Activated B cell treated with CpG ODN at 0.5 μM for 24 hours (primary cell): ENCODE data around the gene EEFSEC. TPM values are rescaled to one million over a fixed set of nuclear protein-coding genes. Genes with fewer than 3 reads are reported as not detected.

ENCODE experiments used
- ATAC-seq: fragments of 200-7000 bp; cut with Tn5 transposase; one replicate; pipeline ENCODE4 v1.10.0; 2021; ENCODE audit warnings: low read depth, mild to moderate bottlenecking, moderate library complexity
- CTCF ChIA-PET: fragments of 350-600 bp; sonication (Branson Sonifier 250); formaldehyde crosslinking; loops from one replicate; lab custom pipeline; 2021; ENCODE audit warnings: antibody characterized with exemption; lab: Charles Lee
- POLR2A ChIA-PET: fragments of 350-600 bp; sonication (Branson Sonifier 250); formaldehyde crosslinking; loops from one replicate; lab custom pipeline; 2021; ENCODE audit warnings: antibody characterized with exemption; lab: Charles Lee
- DNase-seq: peaks from one replicate; pipeline ENCODE4 v3.0.0; 2022
- H3K27ac Mint-ChIP-seq: one replicate; pipeline ENCODE4 v1.8.0; 2020; ENCODE audit warnings: mixed read lengths
- H3K27me3 Mint-ChIP-seq: one replicate; pipeline ENCODE4 v1.8.0; 2021; ENCODE audit warnings: mixed read lengths
- H3K36me3 Mint-ChIP-seq: one replicate; pipeline ENCODE4 v1.8.0; 2021; ENCODE audit warnings: low read depth, mixed read lengths
- H3K4me1 Mint-ChIP-seq: one replicate; pipeline ENCODE4 v1.8.0; 2021; ENCODE audit warnings: mixed read lengths
- H3K4me3 Mint-ChIP-seq: one replicate; pipeline ENCODE4 v1.8.0; 2020; ENCODE audit warnings: mild to moderate bottlenecking, mixed read lengths
- H3K9me3 Mint-ChIP-seq: one replicate; pipeline ENCODE4 v1.8.0; 2020; ENCODE audit warnings: mixed read lengths
- intact Hi-C: fragments of 100-400 bp; cut with micrococcal nuclease; formaldehyde crosslinking; loops from one replicate; pipeline ENCODE4 v1.15.1; 2024
- total RNA-seq: library from RNA; stranded (reverse); gene quantifications from 2 replicates; pipeline ENCODE4 v1.2.3, GENCODE V29; 2022
- TF ChIP-seq, protein P1 (sequence below): fragments of 200-600 bp; IDR thresholded peaks from one replicate; pipeline ENCODE4 v1.8.0; 2022; ENCODE audit warnings: antibody characterized with exemption, mild to moderate bottlenecking

Gene EEFSEC
- total RNA-seq, 1 donor from 2014 or later, result 20.0 TPM

DNA sequence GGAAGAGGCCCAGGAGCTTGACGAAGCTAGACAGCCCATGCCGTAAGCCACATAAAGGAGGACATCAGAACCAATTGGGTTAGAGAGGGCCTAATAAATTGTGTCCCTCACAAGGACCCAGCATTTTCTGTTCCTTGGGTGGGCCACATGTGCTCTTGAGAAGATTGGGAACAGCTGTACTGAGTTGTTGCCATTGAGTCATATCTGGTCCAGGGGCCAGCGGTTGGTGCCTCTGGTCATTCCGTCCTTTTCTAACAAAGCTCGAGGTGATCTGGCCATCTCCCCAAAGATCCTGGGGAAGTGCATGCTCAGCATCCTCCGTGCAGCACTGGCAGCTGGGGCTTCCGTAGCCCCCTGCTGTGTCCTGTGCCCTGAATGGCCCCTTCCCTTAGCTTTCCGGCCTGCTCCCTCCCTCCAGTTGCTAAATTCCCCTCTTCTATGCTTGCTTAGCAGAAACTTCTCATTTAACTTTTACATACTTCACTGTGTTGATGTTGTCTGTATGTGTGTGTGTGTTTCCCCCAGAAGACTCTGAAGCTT, 73.0 kb downstream of the EEFSEC start:
- Mint-ChIP-seq H3K4me3 (no peak overlapping the region), H3K27me3 (no peaks in the 10 kb centered on the region), H3K4me1 (no peaks in the 10 kb centered on the region), H3K36me3 (peaks cover 28% of the 10 kb centered on the region), H3K9me3 (peaks cover 10% of the 10 kb centered on the region), H3K27ac (no peak overlapping the region)
- TF ChIP-seq, protein P1, sequence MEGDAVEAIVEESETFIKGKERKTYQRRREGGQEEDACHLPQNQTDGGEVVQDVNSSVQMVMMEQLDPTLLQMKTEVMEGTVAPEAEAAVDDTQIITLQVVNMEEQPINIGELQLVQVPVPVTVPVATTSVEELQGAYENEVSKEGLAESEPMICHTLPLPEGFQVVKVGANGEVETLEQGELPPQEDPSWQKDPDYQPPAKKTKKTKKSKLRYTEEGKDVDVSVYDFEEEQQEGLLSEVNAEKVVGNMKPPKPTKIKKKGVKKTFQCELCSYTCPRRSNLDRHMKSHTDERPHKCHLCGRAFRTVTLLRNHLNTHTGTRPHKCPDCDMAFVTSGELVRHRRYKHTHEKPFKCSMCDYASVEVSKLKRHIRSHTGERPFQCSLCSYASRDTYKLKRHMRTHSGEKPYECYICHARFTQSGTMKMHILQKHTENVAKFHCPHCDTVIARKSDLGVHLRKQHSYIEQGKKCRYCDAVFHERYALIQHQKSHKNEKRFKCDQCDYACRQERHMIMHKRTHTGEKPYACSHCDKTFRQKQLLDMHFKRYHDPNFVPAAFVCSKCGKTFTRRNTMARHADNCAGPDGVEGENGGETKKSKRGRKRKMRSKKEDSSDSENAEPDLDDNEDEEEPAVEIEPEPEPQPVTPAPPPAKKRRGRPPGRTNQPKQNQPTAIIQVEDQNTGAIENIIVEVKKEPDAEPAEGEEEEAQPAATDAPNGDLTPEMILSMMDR, result no peak
- intact Hi-C loops, result loop anchor here (2.0 kb wide), 1 partner anchor 273 kb away; no protein-coding TSS in a partner anchor
- DNase-seq, result no peak
- CTCF ChIA-PET, result no interaction called here
- no peak for ATAC-seq
- POLR2A ChIA-PET, result no interaction called here

DNA sequence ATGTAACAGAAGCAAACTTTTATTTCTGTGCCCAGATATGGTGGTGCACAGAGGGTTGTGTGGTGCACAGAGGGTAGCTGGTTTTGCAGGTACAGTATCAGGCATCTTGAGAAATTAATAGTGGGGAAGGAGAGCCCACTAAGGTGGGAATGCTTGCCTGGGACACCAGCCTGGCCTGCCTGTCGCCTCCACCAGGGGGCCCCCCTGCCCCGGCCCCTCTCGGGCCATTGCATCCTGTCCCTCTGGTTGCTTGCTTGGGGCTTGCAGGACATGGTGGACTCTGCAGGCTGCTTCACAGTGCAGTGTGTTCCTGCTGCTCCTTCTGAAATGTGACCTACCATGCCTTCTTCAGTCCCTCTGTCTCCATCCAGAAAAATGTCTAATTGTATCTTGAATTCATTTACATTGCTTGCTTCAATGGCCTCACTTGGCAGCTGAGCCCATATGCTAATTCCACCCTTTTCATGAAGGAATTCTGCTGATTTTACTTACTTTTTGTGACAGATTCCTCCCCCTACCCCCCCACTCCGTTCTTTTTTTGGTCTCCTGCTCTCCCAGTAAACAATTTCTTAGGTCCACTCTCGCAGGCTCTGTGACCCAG, 73.6 kb downstream of the EEFSEC start:
- H3K36me3 Mint-ChIP-seq, result peaks cover 25% of the 10 kb centered on the region
- ATAC-seq (no peak), DNase-seq (no peak)
- no peak overlapping the region for H3K27ac Mint-ChIP-seq
- CTCF ChIA-PET, result no interaction called here
- no peaks in the 10 kb centered on the region for H3K27me3 Mint-ChIP-seq
- no peaks in the 10 kb centered on the region for H3K4me1 Mint-ChIP-seq
- H3K9me3 Mint-ChIP-seq, result peaks cover 7% of the 10 kb centered on the region
- POLR2A ChIA-PET, result no interaction called here
- TF ChIP-seq, protein P1, result no peak
- intact Hi-C loops, result loop anchor here (2.0 kb wide), 1 partner anchor 272 kb away; no protein-coding TSS in a partner anchor
- H3K4me3 Mint-ChIP-seq, result no peak overlapping the region

DNA sequence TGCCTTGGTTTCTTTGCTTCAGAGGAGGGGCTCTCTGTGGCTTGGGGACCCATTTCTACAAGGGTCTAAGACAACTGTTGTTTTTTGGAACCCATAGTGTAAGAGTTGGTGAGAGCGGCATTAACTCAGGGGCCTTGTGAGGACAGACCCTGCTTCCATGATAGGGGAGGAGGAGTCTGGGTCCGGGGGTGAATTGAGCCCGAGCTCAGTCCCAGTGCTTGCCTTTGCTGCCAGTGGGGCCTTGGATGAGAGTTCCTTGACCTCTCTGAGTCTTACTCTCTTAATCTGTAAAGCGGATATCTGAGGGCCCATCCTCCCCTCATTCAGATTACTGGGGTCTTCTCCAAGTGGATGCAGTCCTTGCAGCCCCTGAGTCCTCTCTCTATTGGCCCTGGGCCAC, 74.2 kb downstream of the EEFSEC start:
- POLR2A ChIA-PET, result no interaction called here
- no peak overlapping the region for H3K27ac Mint-ChIP-seq
- no peak for ATAC-seq

DNA sequence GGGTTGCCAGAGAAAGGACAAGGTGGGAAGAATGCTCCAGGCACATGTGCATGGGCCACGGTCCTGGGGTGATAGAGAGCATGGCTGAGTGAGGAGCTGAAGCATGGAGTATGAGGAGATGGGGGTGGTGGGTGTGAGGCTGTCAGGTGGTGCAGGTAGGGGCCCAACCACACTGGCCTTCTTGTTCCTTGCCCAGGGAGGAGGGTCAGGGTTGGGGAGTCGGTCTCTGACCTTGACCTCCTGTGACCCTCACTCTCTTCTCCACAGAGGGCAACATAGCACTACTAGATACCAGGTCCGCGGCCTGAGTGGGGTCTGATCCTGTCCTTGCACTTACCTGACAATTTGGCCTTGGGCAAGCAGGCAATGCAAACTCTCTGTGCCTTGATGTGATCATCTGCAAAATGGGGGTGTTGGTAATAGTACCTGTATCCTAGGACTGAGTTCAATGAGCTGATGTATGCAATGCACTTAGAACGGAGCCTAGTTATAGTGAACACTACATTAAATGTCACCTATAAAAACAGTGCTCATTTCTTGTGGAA, 75.2 kb downstream of the EEFSEC start:
- intact Hi-C loops, result no loop called here
- Mint-ChIP-seq H3K9me3 (peaks cover 6% of the 10 kb centered on the region), H3K4me3 (no peak overlapping the region), H3K27ac (no peak overlapping the region), H3K27me3 (no peaks in the 10 kb centered on the region), H3K36me3 (peaks cover 15% of the 10 kb centered on the region), H3K4me1 (no peaks in the 10 kb centered on the region)
- DNase-seq (no peak), ATAC-seq (no peak)
- POLR2A ChIA-PET, result no interaction called here
- CTCF ChIA-PET, result no interaction called here
- TF ChIP-seq, protein P1, result no peak

More for the DNA sequence above, 74.2 kb downstream of the EEFSEC start:
- intact Hi-C loops, result loop anchor here (2.0 kb wide), 1 partner anchor 271 kb away; no protein-coding TSS in a partner anchor
- Mint-ChIP-seq H3K4me1 (no peaks in the 10 kb centered on the region), H3K27me3 (no peaks in the 10 kb centered on the region), H3K36me3 (peaks cover 24% of the 10 kb centered on the region), H3K9me3 (peaks cover 6% of the 10 kb centered on the region), H3K4me3 (no peak overlapping the region)
- TF ChIP-seq, protein P1, result no peak
- CTCF ChIA-PET, result no interaction called here
- no peak for DNase-seq

DNA sequence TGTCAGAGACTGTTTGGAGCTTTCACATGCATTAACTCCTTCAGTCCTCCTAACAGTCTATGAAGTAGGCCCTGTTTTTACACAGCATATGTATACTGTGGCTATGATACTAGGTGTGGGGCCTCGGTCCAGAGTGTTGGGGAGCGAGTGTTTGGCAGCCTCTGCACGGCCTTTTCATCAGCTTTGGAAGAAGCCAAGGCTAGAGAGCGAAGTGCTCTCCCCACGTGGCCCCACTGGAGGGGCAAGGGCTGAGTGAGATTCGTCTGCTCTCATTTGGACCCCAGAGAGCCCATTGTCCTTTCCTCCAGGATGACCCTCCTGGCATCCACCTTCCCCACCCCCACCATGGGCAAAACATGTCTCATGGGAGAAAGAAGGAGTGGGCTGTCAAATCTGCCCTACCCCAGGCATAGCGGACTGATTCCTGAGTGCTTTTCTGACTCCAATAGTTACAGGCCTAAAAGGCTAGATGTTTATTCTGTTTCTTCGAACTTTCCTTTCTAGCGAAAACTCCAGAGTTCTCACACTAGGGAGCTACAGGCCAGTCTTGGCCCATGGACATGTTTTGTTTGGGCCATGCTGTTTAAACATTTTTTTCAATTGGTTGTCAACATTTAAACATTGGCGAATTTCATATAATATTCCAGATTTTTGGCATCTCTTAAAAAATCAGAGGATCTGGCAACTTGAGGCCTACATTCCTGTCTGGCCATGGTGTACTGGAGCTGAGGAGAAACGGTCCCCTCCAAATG, 76.0 kb downstream of the EEFSEC start:
- Mint-ChIP-seq H3K27me3 (no peaks in the 10 kb centered on the region), H3K27ac (no peak overlapping the region), H3K4me1 (no peaks in the 10 kb centered on the region), H3K36me3 (peaks cover 9% of the 10 kb centered on the region), H3K9me3 (no peaks in the 10 kb centered on the region), H3K4me3 (no peak overlapping the region)
- TF ChIP-seq, protein P1, result no peak
- ChIA-PET POLR2A (no interaction called here), CTCF (no interaction called here)
- intact Hi-C loops, result no loop called here
- DNase-seq, result no peak
- ATAC-seq, result no peak
